GM12878 (cell line): Measurements from ENCODE around the gene CSTPP1. TPM values are rescaled to one million over a fixed set of nuclear protein-coding genes. Genes with fewer than 3 reads are reported as not detected.

Experiments used
- ATAC-seq: fragments of 200-7000 bp; cut with Tn5 transposase; 3 replicates; pipeline ENCODE4 v1.9.1; 2020; ENCODE audit warnings: mild to moderate bottlenecking, moderate library complexity
- BruUV-seq: library from RNA; stranded (reverse); fragments of 400-500 nt; replicated peaks from 2 replicates; lab custom pipeline; 2021; lab: Mats Ljungman, UMichigan
- CTCF ChIA-PET: fragments of 300-600 bp; sonication (Branson Sonifier 250); formaldehyde crosslinking; extraction: SDS; loops from one replicate; lab custom pipeline; 2021; ENCODE audit warnings: inconsistent platforms; lab: Yijun Ruan, JAX
- POLR2A ChIA-PET: fragments of 350-600 bp; formaldehyde crosslinking; extraction: SDS; loops from one replicate; lab custom pipeline; 2021; ENCODE audit warnings: inconsistent platforms; lab: Charles Lee
- RAD21 ChIA-PET: fragments of 300-600 bp; sonication (Branson Sonifier 250); formaldehyde crosslinking; loops from one replicate; lab custom pipeline; 2023; ENCODE audit warnings: antibody characterized with exemption; ENCODE audit not compliant: unreplicated experiment; lab: Charles Lee
- SMC1A ChIA-PET: fragments of 300-600 bp; sonication (Branson Sonifier 250); formaldehyde crosslinking; loops from one replicate; lab custom pipeline; 2023; ENCODE audit not compliant: unreplicated experiment, uncharacterized antibody; lab: Charles Lee
- DNase-seq: peaks from one replicate; pipeline ENCODE4 v3.0.0-alpha.2; 2011; ENCODE audit warnings: low read depth, low spot score
- FAIRE-seq: peaks from 3 replicates; lab custom pipeline; 2011; peaks lifted over from hg19 to GRCh38; lab: Jason Lieb, UNC
- H2AFZ ChIP-seq: 2 replicates; pipeline ENCODE4 v1.6.0; 2011; ENCODE audit warnings: low read depth, low read length, control low read depth; ENCODE audit not compliant: control insufficient read depth
- H3K27ac ChIP-seq: 2 replicates; pipeline ENCODE4 v1.5.1; 2011; ENCODE audit warnings: control low read depth; ENCODE audit not compliant: control insufficient read depth, insufficient read depth
- H3K27me3 ChIP-seq, 2 experiments: replicated peaks in 1 of 2; 2 replicates each; pipeline versions ENCODE4 v1.6.0 to v1.6.1; 2011; ENCODE audit warnings: low read length in 1 of 2; ENCODE audit not compliant: control insufficient read depth in 2 of 2, insufficient read depth in 2 of 2
- H3K36me3 ChIP-seq, 2 experiments: 2 replicates each; pipeline ENCODE4 v1.5.1; 2011; ENCODE audit warnings: low read length in 1 of 2; ENCODE audit not compliant: control insufficient read depth in 2 of 2, insufficient read depth in 2 of 2
- H3K4me1 ChIP-seq: 2 replicates; pipeline ENCODE4 v1.6.1; 2011; ENCODE audit warnings: mild to moderate bottlenecking, low read length, moderate library complexity, mixed read lengths; ENCODE audit not compliant: control insufficient read depth, insufficient read depth
- H3K4me2 ChIP-seq: 2 replicates; pipeline ENCODE4 v1.6.0; 2011; ENCODE audit warnings: control low read depth; ENCODE audit not compliant: control insufficient read depth, insufficient read depth
- H3K4me3 ChIP-seq: fragments of 200-600 bp; sonication (generic); 2 replicates; pipeline ENCODE4 v1.5.1; 2016
- H3K79me2 ChIP-seq: 2 replicates; pipeline ENCODE4 v1.6.0; 2011; ENCODE audit warnings: low read length; ENCODE audit not compliant: control insufficient read depth, insufficient read depth
- H3K9ac ChIP-seq: 2 replicates; pipeline ENCODE4 v1.8.0; 2011; ENCODE audit warnings: low read length, control low read depth, mixed read lengths; ENCODE audit not compliant: control insufficient read depth, insufficient read depth
- H3K9me3 ChIP-seq: replicated peaks from 3 replicates; pipeline ENCODE4 v1.5.1; 2011; ENCODE audit warnings: mild to moderate bottlenecking, low read length; ENCODE audit not compliant: control insufficient read depth, insufficient read depth
- H4K20me1 ChIP-seq: 2 replicates; pipeline ENCODE4 v1.6.0; 2011; ENCODE audit not compliant: control insufficient read depth, insufficient read depth
- ATF2 ChIP-seq: IDR thresholded peaks from 2 replicates; pipeline ENCODE4 v1.6.1; 2012; ENCODE audit warnings: low read length, inconsistent platforms
- BMI1 ChIP-seq: fragments of 450-650 bp; IDR thresholded peaks from 2 replicates; pipeline ENCODE4 v1.6.1; 2016; ENCODE audit warnings: mild to moderate bottlenecking, moderate library complexity, borderline replicate concordance
- E4F1 ChIP-seq: fragments of 450-650 bp; IDR thresholded peaks from 2 replicates; pipeline ENCODE4 v1.6.1; 2018; ENCODE audit warnings: borderline replicate concordance, mild to moderate bottlenecking; ENCODE audit not compliant: partially characterized antibody
- EED ChIP-seq: sonication (generic); IDR thresholded peaks from 2 replicates; pipeline ENCODE4 v1.6.1; 2016; ENCODE audit warnings: antibody characterized with exemption, low read depth
- FOS ChIP-seq: IDR thresholded peaks from 3 replicates; pipeline ENCODE4 v1.6.1; 2011; ENCODE audit warnings: borderline replicate concordance; ENCODE audit not compliant: insufficient read length; ENCODE audit errors: extremely low read depth
- FOXM1 ChIP-seq: IDR thresholded peaks from 2 replicates; pipeline ENCODE4 v1.6.1; 2012; ENCODE audit warnings: low read depth, mild to moderate bottlenecking, inconsistent platforms, low read length, moderate library complexity
- HSF1 ChIP-seq: fragments of 150-350 bp; IDR thresholded peaks from 2 replicates; pipeline ENCODE4 v1.6.1; 2014; ENCODE audit warnings: mild to moderate bottlenecking, low read depth, low read length
- JUNB ChIP-seq: IDR thresholded peaks from 2 replicates; pipeline ENCODE4 v1.6.1; 2016; ENCODE audit warnings: antibody characterized with exemption, mild to moderate bottlenecking
- JUND ChIP-seq: IDR thresholded peaks from 2 replicates; pipeline ENCODE4 v1.6.1; 2012; ENCODE audit warnings: low read depth, mild to moderate bottlenecking, low read length, improper control_type of control experiment, moderate library complexity
- KLF5 ChIP-seq: fragments of 450-650 bp; IDR thresholded peaks from 2 replicates; pipeline ENCODE4 v1.6.1; 2014; ENCODE audit warnings: mild to moderate bottlenecking; ENCODE audit not compliant: partially characterized antibody
- MAX ChIP-seq: IDR thresholded peaks from 2 replicates; pipeline ENCODE4 v1.6.1; 2012; ENCODE audit warnings: low read depth, low read length, improper control_type of control experiment
- NFYA ChIP-seq: IDR thresholded peaks from 2 replicates; pipeline ENCODE4 v1.6.1; 2011; ENCODE audit warnings: low read depth, mild to moderate bottlenecking, low read length, improper control_type of control experiment, borderline replicate concordance
- NR2C2 ChIP-seq: IDR thresholded peaks from 2 replicates; pipeline ENCODE4 v1.6.1; 2011; ENCODE audit warnings: borderline replicate concordance, low read depth; ENCODE audit not compliant: control insufficient read depth, insufficient read length
- RBBP5 ChIP-seq: fragments of 200-600 bp; sonication (generic); conservative IDR thresholded peaks from 2 replicates; pipeline ENCODE4 v1.6.1; 2016
- SIN3A ChIP-seq: IDR thresholded peaks from 2 replicates; pipeline ENCODE4 v1.6.1; 2012; ENCODE audit warnings: low read depth, low read length, improper control_type of control experiment
- SUZ12 ChIP-seq: fragments of 200-600 bp; sonication (generic); IDR thresholded peaks from one replicate; pipeline ENCODE4 v1.6.1; 2018; ENCODE audit warnings: antibody characterized with exemption, mild to moderate bottlenecking; ENCODE audit not compliant: unreplicated experiment
- WRNIP1 ChIP-seq: IDR thresholded peaks from 2 replicates; pipeline ENCODE4 v1.6.1; 2011; ENCODE audit warnings: low read depth, low read length, improper control_type of control experiment, borderline replicate concordance
- WGBS: methylation state at CpG from one replicate; pipeline ENCODE4 v1.1.6; 2016; ENCODE audit warnings: low lambda C conversion rate; ENCODE audit not compliant: insufficient replicate concordance, insufficient coverage; ENCODE audit errors: missing lambda C conversion rate; 5-methylcytosine and 5-hydroxymethylcytosine counted together
- in situ Hi-C: fragments of 300-500 bp; cut with MboI; formaldehyde crosslinking; loops from 9 replicates; pipeline ENCODE4 v1.14.3; 2018; ENCODE audit warnings: mixed read lengths
- intact Hi-C: fragments of 100-400 bp; cut with micrococcal nuclease; formaldehyde crosslinking; loops from one replicate; pipeline ENCODE4 v1.14.2; 2022; ENCODE audit not compliant: unreplicated experiment
- polyA plus RNA-seq, 11 experiments: library from polyadenylated mRNA; depleted of rRNA in 4 of 11; unstranded in 6 of 11; stranded (reverse) in 5 of 11; fragments of >200 nt; fragmentation: Nextera tagmentation in 4 of 11; fragmentation: Illumina TruSeq in 1 of 11; extraction: Ambion mirVana in 4 of 11; extraction: Trizol in 1 of 11; gene quantifications; 1 replicate in 1 of 11; 2 replicates in 10 of 11; pipeline versions ENCODE4 v1.2.1 to v1.2.3, GENCODE V29; 2011 to 2016; ENCODE audit warnings: inconsistent platforms in 2 of 11, missing spikeins in 2 of 11, low read depth in 1 of 11
- total RNA-seq, 4 experiments: library from RNA; depleted of rRNA in 3 of 4; stranded (reverse); fragments of >200 nt in 3 of 4; fragmentation: Illumina TruSeq in 1 of 4; extraction: Trizol in 1 of 4; gene quantifications; 2 replicates each; pipeline versions ENCODE4 v1.2.1 to v1.2.3, GENCODE V29; 2013 to 2021

The CSTPP1 gene
- total and polyA plus RNA-seq, 10 of the 15 experiments (the other 5 are each of a cell fraction or from before 2014, with no cell fraction given) = 7.1 to 23.4 (median 17.5) TPM

- H3K4me2 ChIP-seq = peak overlapping the region; percentile 93
- peaks cover 4% of the 10 kb centered on the region; the same call in 1 of the 2 replicates for H4K20me1 ChIP-seq
- H3K9ac ChIP-seq = peak overlapping the region; percentile 96
- no peaks in the 10 kb centered on the region for H3K27me3 ChIP-seq
- BruUV-seq = no TSS peak
- H3K4me3 ChIP-seq = peak overlapping the region; percentile 93
- H3K27ac ChIP-seq = peak overlapping the region; percentile 90
- ChIA-PET RAD21 (no interaction called here), POLR2A (interaction anchor here (0.6 kb wide), 1 partner anchor 172 kb away, joined by 4 read pairs; no protein-coding TSS in a partner anchor), CTCF (interaction anchor here (0.6 to 6.6 kb wide), 5 partner anchors 22 to 235 kb away, joined by 3 to 88 read pairs (median 37); partner anchors contain the start of genes ACP2 and SLC39A13), SMC1A (no interaction called here)
- no peak for TF ChIP-seq RBBP5
- TF ChIP-seq SIN3A = no peak
- no peak for TF ChIP-seq KLF5
- TF ChIP-seq NR2C2 = no peak
- TF ChIP-seq WRNIP1 = no peak; the same call in 1 of the 2 replicates
- TF ChIP-seq FOS = no peak
- TF ChIP-seq ATF2 = no peak
- no peak for TF ChIP-seq MAX
- no peak for TF ChIP-seq SUZ12
- no peak for TF ChIP-seq BMI1
- no peak for TF ChIP-seq FOXM1
- no peak for TF ChIP-seq E4F1
- TF ChIP-seq NFYA = no peak
- no peak for TF ChIP-seq HSF1
- no peak for TF ChIP-seq JUND
- no peak for TF ChIP-seq JUNB
- no peak for TF ChIP-seq EED
- H3K4me1 ChIP-seq = peaks cover 14% of the 10 kb centered on the region
- 29% methylated on average over 14 of the region's 14 CpGs for WGBS
- peaks cover 32% of the 10 kb centered on the region for H3K79me2 ChIP-seq
- H3K36me3 ChIP-seq = peaks cover 12 to 17% of the 10 kb centered on the region in 2 experiments; a peak in 3 of 4 replicates
- H3K9me3 ChIP-seq = no peaks in the 10 kb centered on the region
- in situ Hi-C loops = loop anchor here (5.0 kb wide), 1 partner anchor 246 kb away; no protein-coding TSS in a partner anchor
- DNase-seq (no peak), ATAC-seq (no peak), FAIRE-seq (peak; percentile 89)
- intact Hi-C loops = loop anchor here (2.0 to 10.0 kb wide), 5 partner anchors 39 to 669 kb away; partner anchors contain the start of genes ACP2, DDB2, NUP160 and PSMC3
- no peak overlapping the region for H2AFZ ChIP-seq
These were observed 239.3 kb downstream of the CSTPP1 start for GRCh38 chr11:47175746-47176327.
